Measurements from ENCODE around the gene SNX10.

The SNX10 gene

GRCh38 chr7:26295586-26295985, 3.9 kb downstream of the SNX10 start:
- Histone ChIP-seq H3K27me3 (ENCODE audit: control insufficient read depth, insufficient read depth, low read length) (no peaks in the 10 kb centered on the region), H3K4me1 (ENCODE audit: control insufficient read depth, insufficient read depth, low read length) (no peaks in the 10 kb centered on the region), H3K36me3 (ENCODE audit: control insufficient read depth, insufficient read depth, low read length) (no peaks in the 10 kb centered on the region), H3K27ac (ENCODE audit: low read length) (no peak overlapping the region), H3K4me3 (ENCODE audit: low read length) (no peak overlapping the region), H3K9me3 (ENCODE audit: control insufficient read depth, insufficient read depth, low read length) (no peaks in the 10 kb centered on the region)
- DNase-seq (ENCODE audit: low read depth, low spot score) = no peak
- no CpG with 5 or more reads among the region's 5 CpGs for WGBS (ENCODE audit: insufficient coverage, insufficient read length)

GRCh38 chr7:26298472-26299058, 6.9 kb downstream of the SNX10 start:
- no peaks in the 10 kb centered on the region for H3K9me3 ChIP-seq (ENCODE audit: control insufficient read depth, insufficient read depth, low read length)
- H3K36me3 ChIP-seq (ENCODE audit: control insufficient read depth, insufficient read depth, low read length) = no peaks in the 10 kb centered on the region
- DNase-seq (ENCODE audit: low read depth, low spot score) = no peak
- H3K4me1 ChIP-seq (ENCODE audit: control insufficient read depth, insufficient read depth, low read length) = no peaks in the 10 kb centered on the region
- H3K4me3 ChIP-seq (ENCODE audit: low read length) = no peak overlapping the region
- WGBS (ENCODE audit: insufficient coverage, insufficient read length) = no CpG with 5 or more reads among the region's 7 CpGs
- H3K27ac ChIP-seq (ENCODE audit: low read length) = no peak overlapping the region
- H3K27me3 ChIP-seq (ENCODE audit: control insufficient read depth, insufficient read depth, low read length) = no peaks in the 10 kb centered on the region

- WGBS (ENCODE audit: insufficient coverage, insufficient read length) = no CpG with 5 or more reads among the region's 9 CpGs
- no peak overlapping the region for H3K4me3 ChIP-seq (ENCODE audit: low read length)
- H3K36me3 ChIP-seq (ENCODE audit: control insufficient read depth, insufficient read depth, low read length) = no peaks in the 10 kb centered on the region
- DNase-seq (ENCODE audit: low read depth, low spot score) = no peak
- H3K4me1 ChIP-seq (ENCODE audit: control insufficient read depth, insufficient read depth, low read length) = no peaks in the 10 kb centered on the region
- H3K9me3 ChIP-seq (ENCODE audit: control insufficient read depth, insufficient read depth, low read length) = no peaks in the 10 kb centered on the region
- no peak overlapping the region for H3K27ac ChIP-seq (ENCODE audit: low read length)
- no peaks in the 10 kb centered on the region for H3K27me3 ChIP-seq (ENCODE audit: control insufficient read depth, insufficient read depth, low read length)
Observed at GRCh38 chr7:26305090-26305868, 13.6 kb downstream of the SNX10 start.

GRCh38 chr7:26305869-26306665, 14.4 kb downstream of the SNX10 start:
- Histone ChIP-seq H3K9me3 (ENCODE audit: control insufficient read depth, insufficient read depth, low read length) (no peaks in the 10 kb centered on the region), H3K36me3 (ENCODE audit: control insufficient read depth, insufficient read depth, low read length) (no peaks in the 10 kb centered on the region), H3K4me3 (ENCODE audit: low read length) (no peak overlapping the region), H3K4me1 (ENCODE audit: control insufficient read depth, insufficient read depth, low read length) (no peaks in the 10 kb centered on the region), H3K27me3 (ENCODE audit: control insufficient read depth, insufficient read depth, low read length) (no peaks in the 10 kb centered on the region), H3K27ac (ENCODE audit: low read length) (no peak overlapping the region)
- WGBS (ENCODE audit: insufficient coverage, insufficient read length) = no CpG with 5 or more reads among the region's 16 CpGs
- DNase-seq (ENCODE audit: low read depth, low spot score) = no peak

GRCh38 chr7:26306790-26307189, 15.1 kb downstream of the SNX10 start:
- no peaks in the 10 kb centered on the region for H3K9me3 ChIP-seq (ENCODE audit: control insufficient read depth, insufficient read depth, low read length)
- H3K27ac ChIP-seq (ENCODE audit: low read length) = no peak overlapping the region
- no peak for DNase-seq (ENCODE audit: low read depth, low spot score)
- no CpG with 5 or more reads among the region's 3 CpGs for WGBS (ENCODE audit: insufficient coverage, insufficient read length)
- H3K4me3 ChIP-seq (ENCODE audit: low read length) = no peak overlapping the region
- H3K36me3 ChIP-seq (ENCODE audit: control insufficient read depth, insufficient read depth, low read length) = no peaks in the 10 kb centered on the region
- no peaks in the 10 kb centered on the region for H3K27me3 ChIP-seq (ENCODE audit: control insufficient read depth, insufficient read depth, low read length)
- no peaks in the 10 kb centered on the region for H3K4me1 ChIP-seq (ENCODE audit: control insufficient read depth, insufficient read depth, low read length)

- DNase-seq (ENCODE audit: low read depth, low spot score) = no peak
- Histone ChIP-seq H3K9me3 (ENCODE audit: control insufficient read depth, insufficient read depth, low read length) (no peaks in the 10 kb centered on the region), H3K27ac (ENCODE audit: low read length) (no peak overlapping the region), H3K4me1 (ENCODE audit: control insufficient read depth, insufficient read depth, low read length) (no peaks in the 10 kb centered on the region), H3K27me3 (ENCODE audit: control insufficient read depth, insufficient read depth, low read length) (no peaks in the 10 kb centered on the region), H3K4me3 (ENCODE audit: low read length) (no peak overlapping the region), H3K36me3 (ENCODE audit: control insufficient read depth, insufficient read depth, low read length) (no peaks in the 10 kb centered on the region)
- WGBS (ENCODE audit: insufficient coverage, insufficient read length) = no CpG with 5 or more reads among the region's 6 CpGs
Observed at GRCh38 chr7:26307226-26307625, 15.6 kb downstream of the SNX10 start.

GRCh38 chr7:26307791-26308190, 16.1 kb downstream of the SNX10 start:
- Histone ChIP-seq H3K4me1 (ENCODE audit: control insufficient read depth, insufficient read depth, low read length) (no peaks in the 10 kb centered on the region), H3K9me3 (ENCODE audit: control insufficient read depth, insufficient read depth, low read length) (no peaks in the 10 kb centered on the region), H3K27me3 (ENCODE audit: control insufficient read depth, insufficient read depth, low read length) (no peaks in the 10 kb centered on the region), H3K27ac (ENCODE audit: low read length) (no peak overlapping the region), H3K36me3 (ENCODE audit: control insufficient read depth, insufficient read depth, low read length) (no peaks in the 10 kb centered on the region), H3K4me3 (ENCODE audit: low read length) (no peak overlapping the region)
- no CpG with 5 or more reads among the region's 1 CpG for WGBS (ENCODE audit: insufficient coverage, insufficient read length)
- DNase-seq (ENCODE audit: low read depth, low spot score) = no peak

GRCh38 chr7:26308551-26308950, 16.9 kb downstream of the SNX10 start:
- no peaks in the 10 kb centered on the region for H3K27me3 ChIP-seq (ENCODE audit: control insufficient read depth, insufficient read depth, low read length)
- WGBS (ENCODE audit: insufficient coverage, insufficient read length) = no CpG with 5 or more reads among the region's 4 CpGs
- no peak overlapping the region for H3K4me3 ChIP-seq (ENCODE audit: low read length)
- H3K27ac ChIP-seq (ENCODE audit: low read length) = no peak overlapping the region
- no peaks in the 10 kb centered on the region for H3K9me3 ChIP-seq (ENCODE audit: control insufficient read depth, insufficient read depth, low read length)
- H3K4me1 ChIP-seq (ENCODE audit: control insufficient read depth, insufficient read depth, low read length) = no peaks in the 10 kb centered on the region
- DNase-seq (ENCODE audit: low read depth, low spot score) = no peak
- no peaks in the 10 kb centered on the region for H3K36me3 ChIP-seq (ENCODE audit: control insufficient read depth, insufficient read depth, low read length)

GRCh38 chr7:26309089-26309488, 17.4 kb downstream of the SNX10 start:
- Histone ChIP-seq H3K4me1 (ENCODE audit: control insufficient read depth, insufficient read depth, low read length) (no peaks in the 10 kb centered on the region), H3K27ac (ENCODE audit: low read length) (no peak overlapping the region), H3K9me3 (ENCODE audit: control insufficient read depth, insufficient read depth, low read length) (no peaks in the 10 kb centered on the region), H3K27me3 (ENCODE audit: control insufficient read depth, insufficient read depth, low read length) (no peaks in the 10 kb centered on the region), H3K4me3 (ENCODE audit: low read length) (no peak overlapping the region), H3K36me3 (ENCODE audit: control insufficient read depth, insufficient read depth, low read length) (no peaks in the 10 kb centered on the region)
- WGBS (ENCODE audit: insufficient coverage, insufficient read length) = no CpG with 5 or more reads among the region's 5 CpGs
- DNase-seq (ENCODE audit: low read depth, low spot score) = no peak

- no peaks in the 10 kb centered on the region for H3K27me3 ChIP-seq (ENCODE audit: control insufficient read depth, insufficient read depth, low read length)
- no peak overlapping the region for H3K27ac ChIP-seq (ENCODE audit: low read length)
- no CpG with 5 or more reads among the region's 4 CpGs for WGBS (ENCODE audit: insufficient coverage, insufficient read length)
- no peak overlapping the region for H3K4me3 ChIP-seq (ENCODE audit: low read length)
- H3K4me1 ChIP-seq (ENCODE audit: control insufficient read depth, insufficient read depth, low read length) = no peaks in the 10 kb centered on the region
- no peaks in the 10 kb centered on the region for H3K9me3 ChIP-seq (ENCODE audit: control insufficient read depth, insufficient read depth, low read length)
- DNase-seq (ENCODE audit: low read depth, low spot score) = no peak
- H3K36me3 ChIP-seq (ENCODE audit: control insufficient read depth, insufficient read depth, low read length) = no peaks in the 10 kb centered on the region
Observed at GRCh38 chr7:26311798-26312197, 20.1 kb downstream of the SNX10 start.

Measured in iPS DF 6.9 (cell line).